ENCODE results near the gene TRAPPC3. TPM values are rescaled to one million over a fixed set of nuclear protein-coding genes. Genes with fewer than 3 reads are reported as not detected.

Gene TRAPPC3
- total RNA-seq, 1 donor from 2014 or later: 63.6 TPM

DNA sequence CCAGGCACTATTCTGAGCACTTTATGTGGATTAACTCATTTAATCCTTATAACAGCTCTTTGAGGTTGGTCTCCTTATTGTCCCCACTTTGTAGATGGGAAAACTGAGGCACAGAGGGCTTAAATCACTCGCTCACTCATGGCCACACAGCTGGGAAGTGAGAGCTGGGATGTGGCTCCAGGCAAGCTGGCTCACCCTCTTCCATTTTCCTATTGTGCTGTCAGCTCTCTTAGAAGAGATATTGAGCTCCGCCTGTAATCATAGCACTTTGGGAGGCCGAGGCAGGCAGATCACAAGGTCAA lies 20.4 kb downstream of the TRAPPC3 start:
- intact Hi-C loops (cut with micrococcal nuclease): no loop called here

DNA sequence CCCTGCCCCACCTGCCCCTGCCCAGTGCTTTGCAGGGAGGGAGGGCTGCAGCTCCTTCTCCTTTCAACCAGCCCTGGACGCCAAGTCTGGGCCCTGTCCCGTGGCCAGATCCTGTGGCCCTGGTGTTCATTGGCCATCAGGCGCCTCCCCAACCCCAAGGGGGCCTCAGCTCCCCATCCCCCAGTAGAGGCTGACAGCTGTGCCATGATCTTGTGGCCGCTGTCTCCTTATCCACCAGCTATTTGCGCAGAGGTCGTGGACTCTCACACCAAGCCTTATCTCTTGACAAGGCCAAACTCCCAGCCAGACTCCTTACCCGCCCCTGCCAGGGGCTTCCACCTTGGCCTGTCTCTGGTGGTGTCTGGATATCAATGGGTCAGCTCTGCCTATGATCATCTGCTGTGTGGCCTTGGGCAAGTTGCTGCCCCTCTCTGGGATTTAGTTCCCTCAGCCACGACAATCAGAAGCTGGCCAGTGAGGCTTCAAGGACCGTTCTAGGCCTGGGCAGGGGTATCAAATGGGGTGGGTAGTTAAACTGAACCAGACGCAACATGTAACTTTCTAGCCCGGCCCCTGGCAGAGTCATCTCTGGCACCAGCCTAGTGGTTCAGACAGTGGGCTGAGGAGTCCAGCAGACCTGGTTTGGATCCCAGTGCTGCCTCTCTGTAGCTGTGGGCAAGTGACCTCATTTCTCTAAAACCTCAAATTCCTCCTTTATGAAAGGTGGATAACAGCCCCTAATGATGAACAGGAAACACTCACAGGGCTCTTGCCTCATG lies 21.0 kb downstream of the TRAPPC3 start:
- intact Hi-C loops (cut with micrococcal nuclease): no loop called here

DNA sequence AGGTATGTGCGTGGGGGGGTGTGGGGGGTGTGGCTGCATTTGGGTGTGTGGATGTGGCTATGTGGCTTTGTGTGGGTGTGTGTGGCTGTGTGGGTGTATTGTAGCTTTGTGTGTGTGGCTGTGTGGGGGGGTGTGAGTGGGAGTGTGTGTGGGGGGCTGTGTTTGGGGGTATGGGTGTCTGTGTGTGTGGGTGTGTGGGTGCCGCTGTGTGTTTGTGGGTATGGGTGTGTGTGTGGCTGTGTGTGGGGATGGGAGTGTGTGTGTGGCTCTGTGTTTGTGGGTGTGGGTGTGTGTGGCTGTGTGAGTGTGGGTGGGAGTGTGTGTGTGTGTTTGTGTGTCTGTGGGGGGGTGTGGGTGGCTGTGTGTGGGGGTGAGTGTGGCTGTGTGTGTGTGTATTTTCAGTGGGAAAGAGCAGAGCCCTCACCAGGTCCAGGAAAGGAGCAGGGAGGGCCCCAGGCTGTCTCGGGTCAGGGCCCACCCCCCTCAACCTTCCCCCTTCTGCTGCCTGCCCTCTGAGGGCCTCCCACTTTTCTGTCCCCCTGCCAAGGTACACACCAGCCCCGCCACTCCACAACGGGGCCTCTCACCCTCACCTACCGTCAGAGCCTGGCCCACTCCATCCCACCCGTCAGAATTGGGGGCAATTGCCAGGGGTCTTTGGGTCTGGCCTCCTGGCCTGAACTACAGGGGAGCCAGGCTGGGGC lies 22.3 kb downstream of the TRAPPC3 start:
- intact Hi-C loops (cut with micrococcal nuclease): no loop called here

DNA sequence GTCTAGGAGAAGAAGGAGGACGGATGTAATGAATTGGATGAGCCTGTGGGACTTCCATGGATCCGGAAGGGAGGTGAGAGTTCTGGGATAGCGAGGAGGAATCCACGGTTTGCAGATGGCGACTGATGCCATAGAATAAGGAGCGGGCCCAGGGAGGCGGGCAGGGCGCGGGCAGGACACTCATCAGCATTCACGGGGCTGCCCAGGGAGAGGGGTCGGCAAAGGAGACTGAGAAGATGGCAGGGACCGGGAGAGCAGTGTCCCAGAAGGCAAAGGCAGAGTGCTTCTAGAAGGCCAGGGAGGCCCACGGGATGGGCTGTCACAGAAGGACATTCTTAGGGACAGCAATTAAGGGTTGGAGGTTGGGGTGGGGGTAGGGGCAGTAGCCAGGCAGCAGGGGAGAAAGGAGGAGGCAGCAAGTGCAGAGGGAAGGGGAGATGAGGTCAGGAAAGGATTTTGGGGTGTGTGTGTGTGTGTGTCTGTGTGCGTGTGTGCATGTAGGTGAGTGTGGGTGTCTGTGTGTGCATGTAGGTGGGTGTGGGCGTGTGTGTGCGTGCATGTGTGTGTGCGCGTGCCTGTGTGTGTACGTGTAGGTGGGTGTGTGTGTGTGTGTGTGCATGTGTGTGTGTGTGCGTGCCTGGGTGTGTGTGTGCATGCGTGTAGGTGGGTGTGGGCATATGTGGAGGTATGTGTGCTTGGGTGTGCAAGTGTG lies 23.1 kb downstream of the TRAPPC3 start:
- intact Hi-C loops (cut with micrococcal nuclease): no loop called here

DNA sequence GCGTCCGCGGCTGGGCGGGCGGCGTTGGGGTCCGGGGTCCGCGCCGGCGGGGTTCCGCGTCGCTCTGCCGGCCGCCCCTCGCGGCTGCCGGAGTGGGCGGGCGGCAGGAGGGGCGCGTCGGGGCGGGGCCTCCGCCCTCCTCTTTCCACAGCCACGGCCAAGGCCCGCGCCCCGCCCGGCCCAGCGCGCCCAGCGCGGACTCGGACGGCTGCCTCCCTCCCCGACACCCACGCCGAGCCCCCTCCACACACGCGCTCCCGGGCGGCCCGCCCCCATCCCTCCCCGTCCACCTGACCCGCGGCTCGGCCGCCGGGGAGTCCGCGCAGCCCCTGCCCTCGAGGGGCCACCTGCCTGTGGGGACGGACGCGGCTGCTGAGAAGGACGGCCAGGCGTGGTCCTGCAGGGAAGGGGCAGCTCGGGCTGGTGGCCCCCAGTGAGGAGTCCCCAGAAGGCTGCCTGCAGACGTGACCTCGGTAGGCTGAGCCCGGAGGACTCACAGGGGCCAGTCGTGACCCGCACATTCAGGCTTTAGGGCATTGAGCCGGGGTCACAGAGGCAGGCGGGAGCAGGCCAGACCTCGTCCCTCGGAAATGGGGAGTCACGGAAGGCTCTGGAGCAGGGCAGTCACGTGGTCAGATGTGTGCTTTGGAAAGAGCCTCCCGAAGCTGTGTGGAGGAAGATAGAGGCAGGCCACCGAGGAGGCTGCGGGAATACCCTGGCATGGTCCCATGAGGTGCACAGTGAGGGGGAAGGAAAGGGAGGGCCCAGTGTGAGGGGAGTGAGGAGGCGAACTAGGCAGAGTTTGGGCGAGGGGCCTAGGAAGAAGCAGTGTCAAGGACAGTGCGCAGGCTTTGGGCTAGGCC lies 23.9 kb downstream of the TRAPPC3 start, which contains the start of gene COL8A2:
Gene COL8A2 (minus strand): TSS at position 94 of the 863 bp plus-strand sequence. CDS start 24,980 bp downstream, outside the sequence.
- intact Hi-C loops (cut with micrococcal nuclease): no loop called here

DNA sequence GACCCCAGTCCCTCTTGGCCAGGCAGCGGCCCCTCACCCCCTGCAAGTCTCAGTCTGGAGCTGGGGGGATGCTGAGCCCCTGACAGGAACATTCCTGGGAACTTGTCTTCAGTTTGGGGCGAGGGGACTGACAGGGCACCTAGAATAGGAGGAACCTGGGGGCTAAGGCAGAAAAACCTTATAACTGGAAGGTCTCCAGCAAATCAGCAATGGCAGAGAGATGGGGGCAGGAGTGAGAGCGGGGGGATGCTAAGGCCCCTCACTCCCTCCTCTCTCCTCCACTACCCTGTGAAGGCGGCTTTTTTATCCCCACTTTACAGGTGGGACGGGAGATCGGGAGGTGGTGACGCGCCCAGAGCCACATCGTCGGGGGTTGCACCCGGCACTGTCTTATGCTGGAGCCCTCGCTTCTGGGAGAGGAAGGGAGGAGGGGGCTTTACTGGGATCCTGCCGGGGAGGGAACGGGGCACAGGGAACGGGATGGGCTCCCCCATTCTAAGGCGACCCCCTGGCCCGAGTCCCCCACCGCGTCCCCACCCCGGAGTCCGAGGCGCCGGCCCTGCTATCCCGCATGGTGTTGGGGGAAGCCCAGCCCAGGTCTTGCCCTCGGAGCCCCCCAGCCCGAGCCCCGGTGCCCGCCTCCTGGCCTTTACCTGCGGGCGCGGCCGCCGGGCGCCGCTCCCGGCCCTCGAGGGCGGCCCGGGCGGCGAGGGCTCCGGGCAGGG lies 24.7 kb downstream of the TRAPPC3 start:
- intact Hi-C loops (cut with micrococcal nuclease): no loop called here

DNA sequence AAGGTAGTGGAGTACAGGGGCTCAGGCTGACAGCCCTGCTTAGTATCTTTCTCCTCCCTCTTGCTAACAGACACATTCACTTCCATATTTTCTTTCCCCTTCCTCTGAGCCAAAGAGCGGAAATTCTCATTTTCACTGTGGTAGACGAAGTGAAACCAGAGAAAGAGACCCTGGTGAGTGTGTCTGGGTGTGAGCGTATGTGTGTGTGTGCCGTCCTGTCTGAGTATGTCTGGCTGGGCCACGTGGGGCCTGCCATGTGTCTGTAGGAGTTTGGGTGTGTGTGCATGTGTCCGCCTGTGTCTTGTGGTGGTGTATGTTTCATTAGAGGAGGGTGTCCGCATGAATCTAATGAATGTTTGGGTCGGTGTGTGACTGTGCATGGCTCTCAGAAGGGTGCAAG lies 25.9 kb downstream of the TRAPPC3 start:
- intact Hi-C loops (cut with micrococcal nuclease): no loop called here

DNA sequence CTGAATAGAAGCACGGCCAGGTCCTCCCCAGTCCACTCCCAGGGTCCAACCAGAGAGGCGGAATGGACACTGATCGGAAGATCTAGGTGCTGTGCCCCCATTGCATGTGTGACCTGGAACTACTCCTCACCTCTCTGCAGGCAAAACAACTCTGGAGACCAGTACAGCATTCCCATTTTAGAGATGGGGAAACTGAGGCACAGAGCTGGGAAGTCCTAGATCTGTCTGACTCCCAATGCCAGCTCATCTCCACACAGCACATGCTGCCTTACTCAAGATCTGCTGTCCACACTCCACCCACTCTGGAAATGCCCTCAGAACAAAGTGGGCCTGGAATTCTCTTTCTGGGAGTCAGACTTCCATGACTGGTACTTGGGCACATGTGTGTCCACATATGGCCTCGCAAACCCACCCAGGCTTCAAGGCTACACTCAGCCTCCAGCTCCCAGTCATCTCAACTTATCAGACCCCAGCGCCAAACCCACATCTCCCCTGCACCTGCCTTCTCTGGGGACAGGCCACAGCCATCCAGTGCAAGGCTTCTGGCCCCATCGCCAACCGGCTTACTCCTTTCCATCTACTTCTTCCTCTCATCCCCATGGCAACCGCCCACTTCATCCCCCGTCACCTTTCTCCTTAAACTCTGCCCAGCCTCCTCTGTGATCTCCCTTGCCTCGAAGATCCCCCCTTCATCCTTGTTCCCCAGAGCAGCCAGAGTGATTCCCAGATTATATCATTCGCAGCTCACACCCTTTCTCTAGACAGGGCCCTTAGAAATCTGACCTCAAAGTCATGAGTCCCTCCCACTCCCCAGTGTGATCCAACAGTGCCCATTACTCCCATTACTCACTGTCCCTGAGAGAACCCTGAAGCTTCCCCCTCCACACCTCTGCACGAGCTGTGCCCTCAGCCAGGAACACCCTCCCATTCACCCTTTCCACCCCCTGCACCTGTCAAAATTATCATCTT lies 26.9 kb downstream of the TRAPPC3 start:
- intact Hi-C loops (cut with micrococcal nuclease): no loop called here

DNA sequence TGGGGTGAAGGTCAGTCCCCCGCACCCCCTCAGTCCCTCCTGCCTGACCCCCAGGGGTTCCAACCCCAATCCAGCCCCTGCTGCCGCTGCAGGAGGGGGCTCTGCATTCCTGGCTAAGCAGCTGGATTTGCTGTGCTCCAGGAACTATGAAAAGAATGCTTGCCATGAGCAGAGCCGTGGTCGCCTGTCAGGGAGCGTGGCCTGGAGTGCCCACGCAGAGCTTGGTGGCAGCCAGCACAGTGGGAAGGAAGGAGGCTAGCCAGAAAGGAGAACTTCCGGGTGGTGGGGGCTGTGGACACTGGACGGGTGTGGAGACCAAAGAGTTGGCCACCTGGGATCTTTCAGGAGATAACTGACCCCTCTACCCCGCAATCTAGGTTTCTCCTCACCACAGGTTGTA lies 29.8 kb downstream of the TRAPPC3 start:
- intact Hi-C loops (cut with micrococcal nuclease): no loop called here

DNA sequence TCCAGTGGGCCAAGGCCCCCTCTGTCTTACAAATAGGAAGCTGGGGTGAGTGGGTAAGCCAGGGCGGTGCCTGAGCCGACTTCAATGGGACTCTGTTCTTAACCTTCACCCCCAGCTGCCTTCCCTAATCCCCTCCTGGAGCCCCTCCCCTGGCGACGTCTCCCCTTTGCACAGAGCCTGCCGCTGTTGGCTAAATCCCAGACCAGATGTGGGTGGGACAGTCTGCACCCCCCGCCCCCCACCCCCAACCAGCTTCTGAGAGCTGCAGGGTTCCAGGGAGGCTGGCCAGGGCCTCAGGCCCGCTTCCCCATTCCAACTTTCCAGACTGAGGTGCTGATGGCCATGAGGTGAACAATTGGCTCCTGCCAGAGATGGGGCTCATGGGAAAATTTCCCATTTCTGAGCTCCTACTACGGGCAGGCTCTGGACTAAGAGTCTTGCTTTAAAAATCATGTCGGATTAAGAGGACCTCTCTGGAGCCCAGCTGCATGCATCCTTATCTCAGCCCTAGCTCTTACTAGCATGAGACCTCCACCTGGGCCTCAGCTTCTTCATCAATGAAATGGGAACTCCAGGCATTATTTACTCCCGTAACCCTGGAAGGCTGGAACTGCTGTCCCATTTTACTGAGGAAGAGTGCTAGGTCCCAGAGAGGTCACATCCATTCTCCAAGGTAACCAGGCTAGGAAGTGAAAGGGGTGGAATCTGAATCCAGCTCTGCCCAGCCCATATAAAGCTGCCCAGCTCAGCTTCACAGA lies 30.7 kb downstream of the TRAPPC3 start:
- intact Hi-C loops (cut with micrococcal nuclease): no loop called here

DNA sequence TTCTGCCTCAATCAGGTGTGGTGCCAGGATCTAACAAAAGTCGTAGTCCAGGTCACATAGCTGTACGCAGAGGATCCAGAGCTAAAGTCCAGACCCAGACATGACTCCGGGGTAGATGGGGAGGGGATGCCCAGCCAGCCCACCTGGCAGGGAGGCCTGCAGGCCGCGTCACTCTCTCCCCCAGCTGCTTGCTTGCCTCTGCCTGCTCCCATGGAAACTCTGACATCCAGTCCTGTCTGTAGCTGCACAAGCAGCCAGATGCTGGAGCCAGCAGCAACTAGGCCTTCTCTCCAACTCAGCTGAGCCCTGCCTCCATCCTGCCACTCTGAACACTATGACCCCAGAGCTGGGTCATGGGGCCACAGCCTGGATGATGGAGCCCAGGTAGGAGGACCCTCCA lies 32.4 kb downstream of the TRAPPC3 start:
- intact Hi-C loops (cut with micrococcal nuclease): no loop called here

DNA sequence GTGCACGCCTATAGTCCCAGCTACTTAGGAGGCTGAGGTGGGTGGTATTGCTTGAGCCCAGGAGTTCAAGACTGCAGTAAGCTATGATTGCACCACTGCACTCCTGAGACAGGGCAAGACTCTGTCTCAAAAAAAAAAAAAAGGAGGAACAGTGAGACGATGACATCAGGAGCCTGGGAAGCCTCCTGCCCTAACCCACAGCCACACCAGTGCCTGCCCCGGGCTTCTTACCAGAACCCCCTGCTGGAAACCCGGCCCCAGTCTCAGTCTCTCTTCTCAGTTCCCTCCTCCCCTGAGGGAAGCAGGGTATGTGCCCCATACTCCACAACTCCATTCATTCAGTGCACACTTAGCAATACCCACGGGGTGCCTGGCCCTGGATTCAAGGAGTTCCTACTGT lies 33.4 kb downstream of the TRAPPC3 start:
- intact Hi-C loops (cut with micrococcal nuclease): no loop called here

DNA sequence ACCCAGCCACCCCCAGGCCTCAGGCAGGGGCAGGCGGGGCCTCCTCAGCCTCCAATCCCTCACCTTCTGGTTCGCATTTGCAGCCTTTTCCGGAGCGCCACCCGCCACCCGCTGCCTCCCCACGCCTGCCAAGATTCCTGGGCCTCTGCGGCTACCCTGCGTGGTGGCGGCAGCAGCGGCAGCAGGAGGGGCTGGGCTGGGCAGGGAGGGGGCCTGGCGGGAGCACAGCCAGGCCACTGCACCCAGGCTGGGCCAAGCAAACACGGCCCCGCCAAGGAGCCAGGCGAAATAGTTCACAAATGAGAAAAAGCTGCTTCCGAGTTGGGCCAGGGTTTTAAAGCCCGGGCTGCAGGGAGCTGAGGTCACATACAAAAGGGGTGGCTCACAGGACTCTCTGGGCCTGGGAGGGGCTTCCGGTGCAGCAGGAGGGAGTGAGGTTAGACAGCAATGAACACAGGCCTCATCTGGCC lies 34.1 kb downstream of the TRAPPC3 start:
- intact Hi-C loops (cut with micrococcal nuclease): no loop called here

DNA sequence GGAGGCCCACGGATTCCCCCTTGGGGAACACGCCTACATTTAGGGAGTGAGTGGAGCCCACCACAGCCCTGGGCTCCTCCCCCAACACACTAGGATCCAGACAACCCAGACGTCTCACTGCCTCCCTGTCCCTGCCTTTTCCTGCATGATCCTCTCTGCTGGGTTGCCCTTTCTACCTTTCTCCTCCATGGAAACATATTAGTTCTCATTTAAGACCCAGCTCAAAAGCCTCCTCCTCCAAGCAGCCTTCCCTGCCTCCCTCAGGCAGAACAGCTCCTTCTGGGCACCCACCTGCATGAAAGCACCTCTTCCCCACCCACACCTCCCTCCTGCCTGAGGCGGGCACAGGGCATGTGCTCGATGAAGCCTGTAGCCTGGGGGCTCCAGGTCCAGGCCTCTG lies 34.9 kb downstream of the TRAPPC3 start:
- intact Hi-C loops (cut with micrococcal nuclease): no loop called here

DNA sequence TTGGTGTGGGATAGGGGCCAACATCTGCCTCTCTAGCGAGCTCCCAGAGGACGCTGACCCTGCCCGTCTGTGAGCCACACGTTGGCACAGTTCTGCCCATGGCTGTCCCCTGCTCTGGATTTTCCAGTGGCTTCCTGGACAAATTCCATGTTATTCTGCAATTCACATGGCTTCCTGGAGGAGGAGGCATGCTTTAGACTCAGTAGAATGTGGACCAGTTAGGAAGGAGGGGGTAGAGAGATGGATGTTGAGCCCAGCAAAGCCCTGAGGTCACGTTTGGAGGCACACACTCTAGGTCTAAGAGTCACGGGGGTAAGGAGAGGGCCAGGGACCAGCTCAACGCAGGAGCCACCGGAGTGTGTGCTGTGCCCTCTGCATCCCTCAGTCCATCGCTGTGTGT lies 36.5 kb downstream of the TRAPPC3 start:
- intact Hi-C loops (cut with micrococcal nuclease): no loop called here

DNA sequence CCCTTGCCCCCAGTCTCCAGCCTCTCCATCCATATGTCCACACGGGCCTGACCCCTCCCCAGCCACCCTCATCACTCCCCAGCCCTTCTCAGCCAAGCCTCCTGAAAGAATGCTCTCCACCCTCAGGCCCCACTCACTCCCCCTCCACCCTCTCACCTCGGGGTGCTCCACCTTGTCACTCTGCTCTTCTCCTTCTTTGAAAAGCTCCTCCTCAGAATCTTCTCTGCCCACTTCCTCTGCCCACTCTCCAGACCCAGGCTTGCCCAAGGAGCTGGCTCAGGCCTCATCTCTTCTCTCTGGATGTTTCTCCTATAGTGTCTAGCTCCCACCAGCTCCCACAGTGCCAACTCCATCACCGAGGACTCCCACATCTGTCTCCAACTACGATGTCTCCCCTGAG lies 38.1 kb downstream of the TRAPPC3 start:
- intact Hi-C loops (cut with micrococcal nuclease): no loop called here

DNA sequence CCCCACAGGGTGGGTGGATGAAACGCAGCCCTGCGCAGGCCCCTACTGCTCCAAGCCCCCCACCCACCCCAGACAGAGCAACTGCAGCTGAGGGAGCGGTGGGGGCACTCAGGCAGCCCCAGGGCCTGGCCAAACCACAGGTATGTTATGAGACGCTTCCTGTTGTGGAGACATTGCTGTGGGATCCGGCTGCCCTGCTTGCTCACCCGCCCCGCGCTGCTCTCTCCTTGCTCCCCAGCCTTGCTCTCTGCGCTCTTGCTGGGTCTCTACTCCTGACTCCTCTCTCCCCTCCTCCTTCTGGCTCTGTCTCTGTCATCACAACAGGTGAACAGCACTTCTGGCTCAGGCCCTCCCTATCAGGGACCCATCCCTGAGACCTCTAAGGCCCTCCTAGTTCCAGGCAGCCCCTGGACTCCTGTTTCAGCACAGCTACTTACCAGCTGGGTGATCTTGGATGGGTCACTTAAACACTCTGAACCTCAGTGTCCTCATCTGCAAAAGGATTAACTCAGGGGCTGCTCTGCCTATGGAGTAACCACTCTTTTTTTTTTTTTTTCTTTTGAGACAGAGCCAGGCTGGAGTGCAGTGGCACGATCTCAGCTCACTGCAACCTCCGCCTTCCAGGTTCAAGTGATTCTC lies 40.1 kb downstream of the TRAPPC3 start:
- intact Hi-C loops (cut with micrococcal nuclease): no loop called here

DNA sequence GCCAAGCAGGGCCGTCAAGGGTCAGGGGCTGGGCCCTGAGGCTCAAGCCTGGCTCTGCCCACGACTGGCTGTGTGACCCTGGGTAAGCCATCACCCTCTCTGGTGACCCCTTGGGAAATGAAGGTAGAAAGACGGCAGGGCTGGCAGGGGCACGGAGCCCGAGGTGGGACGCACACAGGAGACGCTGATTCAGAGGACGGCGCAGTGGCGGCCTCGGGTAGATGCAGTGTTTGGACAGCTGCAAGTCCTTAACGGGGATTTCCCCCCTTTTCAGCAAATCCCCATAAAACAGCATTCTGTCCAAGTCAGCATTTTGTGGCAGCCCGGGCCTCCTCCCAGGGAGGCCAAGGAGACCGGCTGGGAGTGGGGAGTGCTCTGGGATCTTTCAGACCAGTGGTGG lies 41.0 kb downstream of the TRAPPC3 start:
- intact Hi-C loops (cut with micrococcal nuclease): no loop called here

Measured in T-helper 2 cell treated with Interferon-gamma antibody and Interleukin-4, amounts not matched to agents 100 ng/mL and 5 ng/mL, for 36 hours (primary cell).